WERI-Rb-1 (cell line): ENCODE measurements around the gene ITGA11.

Experiments
- DNase-seq: peaks from one replicate; pipeline ENCODE4 v3.0.0-alpha.2; 2020
- H3K27ac ChIP-seq: fragments of 250-450 bp; sonication (Bioruptor Pico); 2 replicates; pipeline ENCODE4 v1.5.1; 2020; ENCODE audit warnings: mild to moderate bottlenecking, moderate library complexity
- H3K27me3 ChIP-seq: fragments of 250-450 bp; sonication (Bioruptor Pico); 2 replicates; pipeline ENCODE4 v1.5.1; 2021; ENCODE audit warnings: mild to moderate bottlenecking, low read depth, moderate library complexity; ENCODE audit not compliant: insufficient read depth, severe bottlenecking
- H3K36me3 ChIP-seq: fragments of 250-450 bp; sonication (Bioruptor Pico); 2 replicates; pipeline ENCODE4 v1.5.1; 2020; ENCODE audit warnings: mild to moderate bottlenecking, moderate library complexity
- H3K4me3 ChIP-seq: 2 replicates; pipeline ENCODE4 v1.5.1; 2011; ENCODE audit warnings: low read depth, mild to moderate bottlenecking, control low read depth, low read length
- H3K9me3 ChIP-seq: fragments of 250-450 bp; sonication (Bioruptor Pico); 2 replicates; pipeline ENCODE4 v1.5.1; 2021; ENCODE audit warnings: mild to moderate bottlenecking, moderate library complexity; ENCODE audit not compliant: severe bottlenecking
- CTCF ChIP-seq: IDR thresholded peaks from 2 replicates; pipeline ENCODE4 v1.5.1; 2011; ENCODE audit warnings: low read depth, mild to moderate bottlenecking, control low read depth, inconsistent platforms, low read length

Gene ITGA11

GRCh38 chr15:68315035-68315434 lies 116.9 kb downstream of the ITGA11 start:
- H3K36me3 ChIP-seq: no peaks in the 10 kb centered on the region
- DNase-seq: no peak
- no peak for TF ChIP-seq CTCF
- no peak overlapping the region for H3K27ac ChIP-seq
- no peaks in the 10 kb centered on the region for H3K9me3 ChIP-seq
- no peak overlapping the region for H3K4me3 ChIP-seq
- no peaks in the 10 kb centered on the region for H3K27me3 ChIP-seq

DNA sequence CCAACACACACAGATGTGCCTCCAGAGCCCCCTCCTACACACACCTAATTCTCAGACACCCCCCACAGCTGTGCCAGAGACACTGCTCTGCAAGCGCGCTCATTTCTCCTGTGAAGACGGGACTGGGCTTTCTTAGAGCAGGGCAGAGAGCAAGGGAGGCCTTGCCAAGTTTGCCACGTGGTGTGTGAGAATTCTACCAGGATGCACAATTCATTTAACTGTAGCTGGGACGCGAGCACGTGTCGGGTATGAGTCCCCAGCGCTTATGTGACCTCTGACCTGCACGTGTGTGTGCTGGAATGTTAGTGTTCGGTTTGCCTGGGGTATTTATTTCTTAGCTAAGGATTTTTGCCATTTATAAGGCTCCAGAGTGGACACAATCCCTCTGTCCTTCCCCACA lies 117.4 kb downstream of the ITGA11 start:
- DNase-seq: no peak
- Histone ChIP-seq H3K36me3 (no peaks in the 10 kb centered on the region), H3K27ac (no peak overlapping the region), H3K9me3 (no peaks in the 10 kb centered on the region), H3K4me3 (no peak overlapping the region), H3K27me3 (no peaks in the 10 kb centered on the region)
- TF ChIP-seq CTCF: no peak

DNA sequence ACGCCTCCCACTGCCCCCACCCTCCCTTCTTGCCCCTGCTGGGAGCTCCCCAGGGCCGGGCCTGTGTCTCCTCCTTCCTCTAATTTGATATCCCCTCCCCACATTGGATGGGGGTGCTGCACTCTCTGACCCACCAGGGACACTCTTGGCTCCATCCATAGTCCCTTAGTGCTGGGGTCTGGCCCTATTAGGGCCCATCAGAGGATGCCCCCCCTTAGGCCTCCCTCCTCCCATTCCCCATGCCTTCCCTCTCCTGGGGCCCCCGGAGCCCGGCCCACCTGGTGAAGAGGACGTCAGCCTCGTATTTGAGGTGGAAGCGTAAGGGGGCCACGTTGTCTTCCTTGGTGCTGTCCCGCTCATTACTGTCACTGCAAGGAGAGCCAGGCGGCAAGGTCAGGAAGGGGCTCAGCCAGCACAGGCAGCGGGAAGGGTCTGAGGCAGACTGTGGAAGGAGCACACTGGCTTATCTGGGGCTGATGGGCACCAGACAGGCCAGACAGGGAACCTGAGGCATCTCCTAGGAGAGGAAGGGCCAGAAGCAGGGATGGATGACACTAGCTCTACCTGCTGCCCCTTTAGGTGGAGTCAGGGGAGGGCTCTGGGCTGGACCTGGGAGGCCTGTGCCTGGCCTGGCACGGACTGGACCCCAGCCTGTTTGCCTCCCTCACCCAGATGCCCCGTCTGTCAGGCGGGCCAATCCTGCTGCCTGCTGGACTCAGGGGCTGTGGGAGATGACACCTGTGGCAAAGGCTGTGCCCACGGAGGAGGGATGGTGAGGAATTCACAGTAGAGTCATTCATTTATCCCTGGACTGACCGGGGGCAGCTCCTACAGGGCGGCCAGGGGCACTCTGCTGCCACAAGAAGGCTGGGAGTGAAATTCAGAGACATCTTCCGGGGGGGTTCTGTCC lies 118.2 kb downstream of the ITGA11 start:
- Histone ChIP-seq H3K36me3 (no peaks in the 10 kb centered on the region), H3K27me3 (no peaks in the 10 kb centered on the region), H3K27ac (no peak overlapping the region), H3K9me3 (no peaks in the 10 kb centered on the region), H3K4me3 (no peak overlapping the region)
- no peak for TF ChIP-seq CTCF
- no peak for DNase-seq

DNA sequence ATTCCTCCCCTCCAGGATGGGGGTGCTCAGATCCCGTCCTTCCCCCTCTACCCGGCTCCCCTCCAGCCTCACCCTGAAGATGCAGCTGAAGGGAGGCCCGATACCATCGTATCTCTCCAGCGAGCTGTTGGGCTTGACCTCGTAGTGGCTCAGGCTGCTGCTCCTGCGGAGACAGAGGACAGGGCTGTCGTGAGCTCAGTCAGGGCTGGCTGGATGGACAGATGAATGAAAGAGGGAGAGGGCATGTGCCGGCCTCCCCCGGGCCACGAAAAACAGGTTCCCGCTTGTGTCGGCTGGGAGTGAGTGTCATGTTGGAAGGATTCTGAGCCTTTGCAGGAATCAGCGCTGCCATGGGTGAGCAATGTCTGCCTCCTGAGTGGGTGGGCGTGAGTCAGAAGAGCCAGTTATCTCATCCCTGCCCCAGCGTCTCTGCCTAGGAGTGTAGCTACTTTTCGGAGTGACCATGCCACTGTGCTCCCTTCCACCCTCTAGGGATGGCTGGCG lies 119.2 kb downstream of the ITGA11 start:
- H3K27ac ChIP-seq: no peak overlapping the region
- DNase-seq: no peak
- H3K27me3 ChIP-seq: no peaks in the 10 kb centered on the region
- TF ChIP-seq CTCF: no peak
- no peaks in the 10 kb centered on the region for H3K36me3 ChIP-seq
- no peaks in the 10 kb centered on the region for H3K9me3 ChIP-seq
- no peak overlapping the region for H3K4me3 ChIP-seq

DNA sequence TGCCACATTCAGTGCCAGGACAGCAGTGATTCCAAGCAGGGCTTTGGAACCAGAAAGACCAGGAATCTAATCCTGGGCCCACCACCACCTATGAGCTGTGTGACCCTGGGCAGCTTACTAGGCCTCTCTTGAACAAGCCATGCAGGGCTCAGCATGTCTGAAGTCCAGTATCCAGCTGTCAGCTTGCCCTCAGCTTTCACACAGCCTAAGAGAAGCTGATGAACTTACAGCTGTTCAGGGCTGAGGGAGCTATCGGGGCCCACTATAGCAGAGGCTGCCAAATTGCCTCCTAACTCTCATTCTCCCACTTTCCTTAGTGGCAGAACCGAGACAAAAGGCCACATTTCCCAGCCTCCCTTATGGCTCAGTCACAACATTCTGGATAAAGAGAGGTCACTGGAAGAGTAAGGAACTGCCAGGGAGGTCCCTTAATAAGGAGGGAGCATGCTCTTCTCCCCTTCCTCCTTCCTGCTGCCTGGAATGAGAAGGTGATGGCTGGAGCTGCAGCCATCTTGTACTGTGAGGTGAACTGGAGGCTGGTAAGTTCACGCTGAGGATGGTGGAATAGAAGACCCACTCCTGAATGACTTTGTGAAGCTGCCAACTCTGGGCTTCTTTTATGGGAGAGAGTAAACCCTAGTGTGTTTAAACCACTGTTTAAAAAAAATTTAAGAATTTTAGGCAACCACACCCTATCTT lies 120.0 kb downstream of the ITGA11 start:
- Histone ChIP-seq H3K27ac (no peak overlapping the region), H3K27me3 (no peaks in the 10 kb centered on the region)
- DNase-seq: no peak

More for the DNA sequence above, 120.0 kb downstream of the ITGA11 start:
- Histone ChIP-seq H3K36me3 (no peaks in the 10 kb centered on the region), H3K4me3 (no peak overlapping the region), H3K9me3 (no peaks in the 10 kb centered on the region)
- TF ChIP-seq CTCF: no peak
